NCI-H1694 (cell line): ENCODE results near the gene NPM3.

ENCODE experiments used
- DNase-seq: peaks from one replicate; lab custom pipeline; 2025; lab: John Stamatoyannopoulos, UW

NPM3 gene

GRCh38 chr10:101774589-101775272 lies 8.5 kb downstream of the NPM3 start:
- DNase-seq = no peak

- no peak for DNase-seq
These were observed 9.2 kb downstream of the NPM3 start for GRCh38 chr10:101773923-101774588.

- no peak for DNase-seq
These were observed 10.1 kb downstream of the NPM3 start for GRCh38 chr10:101772895-101773761.

GRCh38 chr10:101772017-101772894 lies 11.0 kb downstream of the NPM3 start:
- no peak for DNase-seq

- no peak for DNase-seq
These were observed 11.9 kb downstream of the NPM3 start for GRCh38 chr10:101771380-101771779.

- DNase-seq = no peak
These were observed 12.7 kb downstream of the NPM3 start for GRCh38 chr10:101770331-101771215.

- no peak for DNase-seq
These were observed 13.6 kb downstream of the NPM3 start for GRCh38 chr10:101769541-101770180.

GRCh38 chr10:101768791-101769170 lies 14.5 kb downstream of the NPM3 start:
- DNase-seq = no peak

GRCh38 chr10:101767966-101768790 lies 15.1 kb downstream of the NPM3 start:
- DNase-seq = no peak

- DNase-seq = no peak
These were observed 15.7 kb downstream of the NPM3 start for GRCh38 chr10:101767600-101767945.

GRCh38 chr10:101766753-101767599 lies 16.3 kb downstream of the NPM3 start:
- no peak for DNase-seq

- DNase-seq = no peak
These were observed 16.9 kb downstream of the NPM3 start for GRCh38 chr10:101766306-101766705.

- no peak for DNase-seq
These were observed 20.0 kb downstream of the NPM3 start for GRCh38 chr10:101763141-101763846.

GRCh38 chr10:101762736-101763135 lies 20.5 kb downstream of the NPM3 start:
- DNase-seq = no peak

- no peak for DNase-seq
These were observed 22.0 kb downstream of the NPM3 start for GRCh38 chr10:101761226-101761625.

GRCh38 chr10:101760510-101760909 lies 22.7 kb downstream of the NPM3 start:
- DNase-seq = no peak

- DNase-seq = no peak
These were observed 23.7 kb downstream of the NPM3 start for GRCh38 chr10:101759309-101760247.
